RWPE2 (cell line): ENCODE data around the gene CSMD2.

Experiments
- ATAC-seq: fragments of 200-7000 bp; cut with Tn5 transposase; 3 replicates; pipeline ENCODE4 v1.9.1; 2021; ENCODE audit warnings: low read depth
- DNase-seq: peaks from one replicate; pipeline ENCODE4 v3.0.0-alpha.2; 2020; ENCODE audit warnings: low spot score
- H3K27ac ChIP-seq: fragments of 450-650 bp; 2 replicates; pipeline ENCODE4 v1.5.1; 2017; ENCODE audit warnings: mild to moderate bottlenecking; ENCODE audit not compliant: poor library complexity, severe bottlenecking
- H3K27me3 ChIP-seq: fragments of 250-450 bp; sonication (Bioruptor Pico); 2 replicates; pipeline ENCODE4 v1.5.1; 2021; ENCODE audit warnings: mild to moderate bottlenecking, moderate library complexity; ENCODE audit not compliant: insufficient read depth, poor library complexity, severe bottlenecking
- H3K36me3 ChIP-seq: fragments of 250-450 bp; sonication (Bioruptor Pico); 2 replicates; pipeline ENCODE4 v1.5.1; 2020; ENCODE audit warnings: low read depth, mild to moderate bottlenecking, moderate library complexity
- H3K4me1 ChIP-seq: fragments of 250-450 bp; sonication (Bioruptor Pico); 2 replicates; pipeline ENCODE4 v1.5.1; 2021; ENCODE audit warnings: mild to moderate bottlenecking, moderate library complexity; ENCODE audit not compliant: insufficient read depth, poor library complexity, severe bottlenecking
- H3K4me3 ChIP-seq: fragments of 250-450 bp; sonication (Bioruptor Pico); 2 replicates; pipeline ENCODE4 v1.5.1; 2021; ENCODE audit warnings: mild to moderate bottlenecking, moderate library complexity; ENCODE audit not compliant: severe bottlenecking
- H3K9me3 ChIP-seq: fragments of 250-450 bp; sonication (Bioruptor Pico); 2 replicates; pipeline ENCODE4 v1.5.1; 2021; ENCODE audit warnings: mild to moderate bottlenecking, moderate library complexity; ENCODE audit not compliant: severe bottlenecking
- CTCF ChIP-seq: fragments of 450-650 bp; IDR thresholded peaks from one replicate; pipeline ENCODE4 v1.5.1; 2017; ENCODE audit warnings: mild to moderate bottlenecking, moderate library complexity; ENCODE audit not compliant: poor library complexity, severe bottlenecking

The CSMD2 gene

DNA sequence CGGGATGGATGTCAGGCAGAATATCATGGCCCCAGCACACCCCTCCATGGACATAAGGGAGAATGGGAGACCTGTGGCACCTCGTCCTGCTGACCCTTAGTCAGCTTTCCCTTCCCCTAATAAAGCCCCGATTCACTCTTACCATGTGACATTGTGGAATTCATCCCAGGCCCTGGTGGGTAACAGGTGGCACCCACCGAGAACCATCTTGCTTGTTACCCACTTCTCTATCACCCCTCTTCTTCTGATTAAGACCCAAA lies 32.9 kb downstream of the CSMD2 start:
- Histone ChIP-seq H3K9me3 (no peaks in the 10 kb centered on the region), H3K27me3 (no peaks in the 10 kb centered on the region), H3K27ac (no peak overlapping the region), H3K4me1 (no peaks in the 10 kb centered on the region), H3K4me3 (no peak overlapping the region), H3K36me3 (no peaks in the 10 kb centered on the region)
- no peak for TF ChIP-seq CTCF
- DNase-seq (no peak), ATAC-seq (no peak)

DNA sequence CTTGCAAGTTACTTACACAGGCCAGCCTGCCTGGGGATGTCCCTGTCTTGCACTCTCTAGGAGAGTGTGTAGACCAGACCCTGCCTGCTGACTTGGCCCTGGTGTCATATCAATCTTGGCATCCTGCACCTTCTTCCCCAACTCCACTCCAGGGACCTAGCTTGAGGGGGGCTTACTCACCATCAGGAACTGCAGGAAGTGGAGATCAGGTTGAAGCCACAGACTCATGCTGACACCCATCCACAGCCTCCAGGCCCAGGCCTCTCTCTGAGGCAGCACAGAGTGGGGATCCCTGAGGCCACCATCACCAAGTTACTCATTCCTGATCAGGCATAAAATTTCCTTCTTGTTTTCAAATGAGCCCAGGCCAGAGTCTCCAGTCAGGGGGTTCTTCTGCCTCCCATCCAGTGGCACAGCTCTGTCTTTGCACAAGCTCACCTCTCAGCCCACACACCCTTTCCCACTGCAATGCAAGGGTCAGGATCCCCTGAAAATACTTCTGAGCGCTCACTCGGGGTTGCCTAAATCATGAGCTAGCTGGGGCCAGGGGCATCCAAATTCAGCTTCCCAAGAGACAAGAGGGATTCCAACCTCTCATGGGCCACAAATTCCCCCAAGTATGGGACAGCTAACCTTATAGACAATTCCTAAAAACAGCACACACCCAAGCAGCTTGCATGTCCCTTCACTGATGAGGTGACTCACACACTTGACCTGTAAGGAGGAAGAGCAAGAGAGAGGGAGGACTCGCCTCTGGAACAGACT lies 33.5 kb downstream of the CSMD2 start:
- Histone ChIP-seq H3K36me3 (no peaks in the 10 kb centered on the region), H3K9me3 (no peaks in the 10 kb centered on the region), H3K4me1 (no peaks in the 10 kb centered on the region), H3K27me3 (no peaks in the 10 kb centered on the region), H3K4me3 (no peak overlapping the region), H3K27ac (no peak overlapping the region)
- TF ChIP-seq CTCF = no peak
- ATAC-seq (no peak), DNase-seq (no peak)

DNA sequence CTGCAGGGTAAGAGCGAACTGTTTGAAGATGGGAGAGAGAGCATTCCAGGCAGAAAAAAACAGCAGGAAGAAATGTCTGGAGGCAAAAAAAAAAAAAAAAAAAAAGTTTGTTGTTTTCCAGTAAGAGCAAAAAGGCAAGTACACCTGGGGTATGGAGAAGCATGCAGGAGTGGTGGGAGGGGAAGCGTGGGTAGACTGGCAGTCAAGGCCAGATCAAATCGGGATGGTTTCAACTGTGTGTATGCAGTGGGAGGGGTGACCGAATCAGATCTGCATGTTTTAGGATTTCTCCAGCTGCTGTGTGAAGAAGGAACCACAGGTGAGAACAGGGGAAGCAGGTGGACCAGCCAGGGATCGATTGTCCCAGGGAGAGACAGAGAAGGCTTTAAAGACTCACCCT lies 34.7 kb downstream of the CSMD2 start:
- Histone ChIP-seq H3K9me3 (no peaks in the 10 kb centered on the region), H3K27ac (no peak overlapping the region), H3K4me3 (no peak overlapping the region), H3K27me3 (no peaks in the 10 kb centered on the region), H3K4me1 (no peaks in the 10 kb centered on the region), H3K36me3 (no peaks in the 10 kb centered on the region)
- DNase-seq = no peak
- no peak for ATAC-seq
- no peak for TF ChIP-seq CTCF

DNA sequence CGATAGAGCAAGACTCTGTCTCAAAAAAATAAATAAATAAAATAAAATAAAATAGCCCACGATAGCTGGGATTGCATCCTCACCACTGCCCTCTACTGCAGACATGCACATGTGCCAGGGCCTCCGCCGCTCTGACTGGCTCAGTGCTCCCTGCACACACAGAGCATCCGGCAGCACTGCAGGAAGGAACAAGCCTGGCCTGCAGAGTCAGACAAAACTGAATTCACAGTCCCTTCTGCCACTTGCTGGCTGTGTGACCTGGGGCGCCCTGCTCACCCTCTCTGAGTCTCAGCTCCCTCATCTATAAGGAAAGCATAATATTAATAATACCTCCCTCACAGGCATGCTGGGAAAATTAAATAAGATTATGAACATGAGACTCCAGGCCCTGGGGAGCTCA lies 35.4 kb downstream of the CSMD2 start:
- DNase-seq = no peak
- no peak for TF ChIP-seq CTCF
- ATAC-seq = no peak
- no peaks in the 10 kb centered on the region for H3K4me1 ChIP-seq
- no peaks in the 10 kb centered on the region for H3K36me3 ChIP-seq
- H3K27me3 ChIP-seq = no peaks in the 10 kb centered on the region
- no peak overlapping the region for H3K4me3 ChIP-seq
- no peak overlapping the region for H3K27ac ChIP-seq
- H3K9me3 ChIP-seq = no peaks in the 10 kb centered on the region

DNA sequence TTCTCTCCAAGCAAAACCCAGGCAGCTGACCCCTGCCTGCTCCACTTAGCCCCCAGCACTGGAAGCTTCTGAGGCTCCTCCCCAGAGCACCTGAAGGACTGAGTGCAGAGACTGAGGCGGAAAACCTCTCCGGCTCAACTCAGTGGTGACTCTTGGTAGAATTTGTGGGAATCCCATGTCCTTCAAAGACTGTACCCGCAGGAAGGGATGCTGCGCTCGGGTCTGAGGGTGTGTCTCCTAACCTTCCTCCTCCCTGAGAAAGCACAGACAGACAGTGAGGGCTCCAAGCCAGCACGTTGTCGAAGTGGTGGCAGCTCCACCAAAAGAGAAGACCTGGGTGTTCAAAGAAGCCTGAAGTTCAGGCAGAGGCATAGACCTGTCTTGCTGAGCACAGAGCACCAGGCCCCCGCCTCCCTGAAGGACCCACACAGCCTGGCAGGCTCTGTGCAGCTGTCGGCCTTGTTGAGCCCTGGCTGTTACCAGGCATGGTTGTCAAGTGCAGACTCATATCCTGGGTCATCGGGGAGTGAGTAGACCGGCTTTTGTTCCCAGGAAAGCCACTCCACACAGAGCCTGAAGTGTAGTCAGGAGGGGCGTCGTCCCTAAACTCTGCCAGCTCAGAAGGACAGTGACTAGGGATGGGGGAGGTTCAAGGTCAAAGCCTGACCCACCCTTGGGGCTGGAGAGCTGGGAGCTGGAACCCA lies 36.7 kb downstream of the CSMD2 start:
- Histone ChIP-seq H3K27ac (no peak overlapping the region), H3K4me1 (no peaks in the 10 kb centered on the region), H3K36me3 (no peaks in the 10 kb centered on the region), H3K4me3 (no peak overlapping the region), H3K9me3 (no peaks in the 10 kb centered on the region), H3K27me3 (no peaks in the 10 kb centered on the region)
- TF ChIP-seq CTCF = no peak
- DNase-seq = no peak
- ATAC-seq = no peak
